NCI-H1436 treated with DMSO at 0.1 percent for 48 hours (cell line): Measurements from ENCODE around the gene NR5A2.

ENCODE experiments used
- DNase-seq: peaks from one replicate; lab custom pipeline; 2025; lab: John Stamatoyannopoulos, UW

Gene NR5A2

GRCh38 chr1:200027264-200027823, at the start of gene NR5A2:
NR5A2 (plus strand) TSS chr1:200027710; CDS start chr1:200027848, 138 bp downstream.
- no peak for DNase-seq

DNA sequence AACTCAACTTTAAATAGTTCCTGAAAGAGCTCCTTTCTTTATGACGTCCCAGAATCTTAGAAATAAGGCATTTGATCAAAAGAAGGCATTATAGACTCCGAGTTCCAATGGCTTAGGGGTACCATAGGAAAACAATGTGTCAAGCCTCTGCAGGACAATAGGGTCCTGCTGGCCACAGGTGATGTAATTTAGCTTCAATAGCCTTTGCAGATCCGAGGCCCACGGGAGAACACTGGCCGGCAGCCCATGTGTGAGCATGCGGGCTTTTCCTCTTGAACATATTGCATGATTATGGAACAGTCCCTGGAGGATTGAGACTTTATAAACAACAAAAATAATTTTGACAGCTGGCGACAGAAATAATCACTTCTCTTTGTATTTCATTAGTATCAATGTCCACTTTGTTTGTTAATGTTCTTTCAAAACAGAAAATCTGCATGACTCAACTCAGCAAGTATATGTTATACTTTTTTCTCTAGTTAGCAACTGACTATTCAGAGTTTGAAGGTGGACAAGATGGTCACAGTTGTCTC, 49.0 kb upstream of the NR5A2 start:
- no peak for DNase-seq

- no peak for DNase-seq
Measured at GRCh38 chr1:199979071-199979470, 48.4 kb upstream of the NR5A2 start.

- no peak for DNase-seq
Measured at GRCh38 chr1:199981584-199981983, 45.9 kb upstream of the NR5A2 start.

DNA sequence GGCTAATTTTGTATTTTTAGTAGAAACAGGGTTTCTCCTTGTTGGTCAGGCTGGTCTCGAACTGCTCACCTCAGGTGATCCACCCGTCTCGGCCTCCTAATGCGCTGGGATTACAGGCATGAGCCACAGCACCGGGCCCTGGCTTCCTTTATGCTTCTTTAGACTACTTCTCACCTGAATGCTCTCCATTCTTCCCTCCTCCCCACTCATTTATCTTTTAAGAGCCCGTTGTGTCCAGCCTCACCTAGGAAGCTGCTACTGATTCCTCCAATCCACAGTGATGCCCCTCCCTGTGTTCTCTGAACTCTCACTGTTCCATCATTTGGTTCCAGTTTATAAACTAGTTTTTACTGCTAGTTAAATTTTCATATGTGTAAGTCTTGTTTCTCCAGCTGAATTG, 44.9 kb upstream of the NR5A2 start:
- DNase-seq, result no peak

DNA sequence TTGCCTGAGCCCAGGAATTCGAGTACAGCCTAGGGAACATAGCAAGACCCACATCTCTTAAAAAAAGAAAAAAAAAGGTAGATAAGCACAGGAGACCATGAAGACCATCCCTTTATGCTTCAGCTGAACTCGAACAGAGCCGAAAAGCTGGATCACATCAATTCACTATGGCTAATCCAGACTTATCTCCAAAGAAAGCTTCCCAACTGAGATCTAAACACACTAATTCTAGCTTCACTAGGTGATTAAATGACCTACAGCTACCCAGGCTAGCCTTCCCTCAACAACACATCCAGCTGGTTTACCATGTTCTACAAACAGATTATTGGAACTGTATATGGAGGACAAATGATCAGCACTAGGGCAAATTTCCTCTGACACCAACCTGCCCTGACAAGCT, 44.0 kb upstream of the NR5A2 start:
- DNase-seq, result no peak

DNA sequence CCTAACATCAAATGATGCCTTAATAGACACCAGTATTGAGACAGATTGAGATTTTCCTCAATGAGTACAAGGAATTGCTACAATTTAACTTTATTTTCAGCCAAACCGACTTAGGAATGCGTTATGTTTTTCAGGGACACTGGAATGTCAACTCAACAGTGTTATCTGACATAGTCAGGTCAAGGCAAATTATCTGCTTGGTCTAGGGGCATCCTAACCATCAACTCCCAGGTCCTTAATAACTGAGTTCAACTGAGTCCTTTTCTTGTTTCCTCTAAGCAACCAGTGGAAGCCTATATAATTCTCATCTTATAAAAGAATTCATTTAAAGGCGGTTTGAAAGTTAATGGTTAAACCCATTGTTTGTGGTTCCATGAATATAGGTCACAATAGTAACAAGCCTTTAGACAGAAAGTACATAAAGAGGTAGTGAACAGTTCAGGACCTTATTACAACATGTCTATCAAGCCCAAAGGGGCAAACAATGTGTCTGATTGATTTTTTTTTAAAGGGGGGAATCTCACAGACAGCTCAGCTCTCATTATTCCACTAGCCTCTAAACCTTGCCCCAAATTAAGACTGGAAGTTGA, 32.3 kb upstream of the NR5A2 start:
- DNase-seq, result no peak

- DNase-seq, result no peak
Measured at GRCh38 chr1:200005165-200005564, 22.3 kb upstream of the NR5A2 start.

GRCh38 chr1:200006711-200007110, 20.8 kb upstream of the NR5A2 start:
- DNase-seq, result no peak

GRCh38 chr1:200015811-200016210, 11.7 kb upstream of the NR5A2 start:
- no peak for DNase-seq

DNA sequence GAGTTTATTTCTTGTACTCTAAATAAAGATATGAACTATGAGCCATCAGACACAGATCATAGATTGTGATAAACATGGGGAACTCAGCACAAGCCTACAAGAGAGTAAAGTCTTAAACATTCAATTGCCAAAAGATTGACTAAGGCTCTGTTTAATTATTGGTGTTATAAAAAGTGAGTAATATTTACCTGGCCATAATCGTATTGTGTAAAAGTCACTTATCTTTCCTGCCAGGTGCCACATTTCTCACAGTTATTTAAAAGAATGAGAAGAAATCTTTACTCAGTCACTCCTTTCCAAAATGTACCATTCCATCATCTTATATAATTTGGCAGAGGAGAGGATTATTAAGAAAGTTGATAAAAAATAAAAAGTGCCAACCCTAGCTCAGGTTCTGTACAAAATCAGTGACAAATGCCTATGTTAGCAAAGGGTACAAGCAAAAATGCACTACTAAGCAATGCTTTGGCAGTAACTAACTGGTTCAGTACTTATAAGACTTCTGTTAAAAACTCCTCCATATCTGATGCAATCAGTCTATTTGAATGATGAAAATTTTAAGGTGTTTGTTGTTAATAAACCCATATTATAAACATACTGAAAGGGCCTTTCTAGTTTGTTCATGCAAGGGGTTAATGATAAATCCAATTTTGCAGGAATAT, 5.8 kb upstream of the NR5A2 start:
- no peak for DNase-seq

DNA sequence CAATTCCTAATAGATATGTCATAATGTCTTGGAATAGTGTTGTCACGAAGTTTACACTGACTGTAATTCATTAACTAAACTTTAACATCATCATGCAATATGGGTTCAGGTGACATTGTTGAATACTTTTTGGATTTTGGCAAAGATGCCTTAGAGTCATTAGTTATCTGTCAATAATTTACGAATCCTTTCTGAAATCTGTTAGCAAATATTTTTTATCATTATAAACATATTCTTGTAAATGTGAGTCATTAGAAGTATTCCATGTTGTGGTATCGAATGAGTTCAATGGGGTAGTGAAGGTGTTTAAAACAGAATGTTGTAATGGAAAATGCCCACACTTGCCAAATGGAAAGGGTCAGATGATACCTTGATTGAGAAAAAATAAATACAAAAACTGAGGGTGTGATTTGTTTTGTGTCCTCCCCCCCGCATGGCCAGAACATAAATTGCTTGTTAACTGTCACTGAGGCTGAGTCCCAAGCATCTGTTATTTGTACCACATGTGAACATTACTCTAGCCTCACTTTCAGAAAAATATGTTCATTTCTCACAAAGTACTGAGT, 5.2 kb upstream of the NR5A2 start:
- DNase-seq, result no peak

- DNase-seq, result no peak
Measured at GRCh38 chr1:200028586-200029034, 1.1 kb downstream of the NR5A2 start.

- DNase-seq, result no peak
Measured at GRCh38 chr1:200029035-200029821, 1.7 kb downstream of the NR5A2 start.

DNA sequence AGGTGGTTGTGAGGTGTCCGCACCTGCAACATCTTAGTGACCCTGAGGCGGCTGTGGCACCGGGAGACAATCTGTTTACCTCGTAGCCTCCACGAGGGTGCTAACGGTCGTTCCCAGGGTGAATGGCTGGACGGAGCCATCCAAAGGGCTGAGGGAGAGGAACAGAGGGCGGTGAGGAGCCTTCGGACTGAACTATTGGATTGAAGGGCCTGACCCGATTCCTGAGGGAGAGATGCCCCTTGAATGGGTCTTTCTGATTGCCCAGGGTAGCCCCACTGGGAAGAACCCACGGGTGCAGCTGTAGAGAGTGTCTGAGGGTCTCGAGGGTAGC, 2.3 kb downstream of the NR5A2 start:
- DNase-seq, result no peak

- no peak for DNase-seq
Measured at GRCh38 chr1:200030791-200031190, 3.3 kb downstream of the NR5A2 start.

DNA sequence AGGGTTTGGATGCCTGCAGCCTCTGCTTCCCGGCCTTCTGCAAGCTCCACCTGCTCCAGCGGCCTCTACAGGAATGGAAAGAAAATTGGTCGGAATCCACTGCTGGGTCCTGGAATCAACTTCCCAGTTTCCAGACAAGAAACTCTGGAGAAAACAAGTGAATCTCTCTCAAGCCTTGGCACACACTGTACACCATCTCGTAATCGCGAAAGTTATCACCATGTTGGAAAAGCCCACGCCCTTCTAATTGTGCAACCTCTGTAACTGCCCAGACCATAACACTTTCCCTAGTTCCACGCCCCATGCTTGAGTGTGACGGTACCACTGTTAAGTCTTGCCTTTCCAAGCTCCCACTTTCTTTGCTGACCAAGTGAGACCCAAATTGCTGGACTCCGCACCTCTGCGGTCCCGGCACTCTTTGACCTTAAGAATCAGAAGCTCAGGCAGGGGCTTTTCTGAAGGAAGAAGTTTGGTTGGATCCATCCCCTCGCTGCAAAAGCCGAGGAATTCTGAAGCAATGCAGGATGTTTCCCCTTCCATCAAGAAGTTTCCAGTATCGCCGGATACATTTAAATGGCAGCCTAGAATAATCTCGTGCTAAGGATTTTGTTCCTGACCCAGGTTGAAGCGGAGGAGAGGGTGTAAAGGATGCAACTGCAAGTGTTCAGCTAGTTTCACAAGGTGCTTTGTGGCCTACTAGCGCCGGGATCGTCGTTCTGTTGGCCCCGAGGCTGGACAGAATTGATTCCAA, 6.2 kb downstream of the NR5A2 start:
- DNase-seq, result no peak

DNA sequence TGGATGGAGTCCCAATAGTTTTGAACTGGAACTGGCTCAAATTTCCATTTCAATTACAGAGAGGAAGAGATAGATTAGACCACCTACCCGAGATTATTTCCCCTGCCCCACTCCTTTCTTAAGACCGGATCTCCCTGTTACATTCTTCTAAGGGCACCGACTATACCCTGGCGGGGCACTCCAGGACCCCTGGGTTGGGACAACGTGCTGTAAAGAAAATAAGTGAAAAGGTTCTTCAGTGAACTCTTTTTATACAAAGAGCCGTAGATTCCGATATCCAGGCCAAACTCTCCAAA, 6.7 kb downstream of the NR5A2 start:
- no peak for DNase-seq

DNA sequence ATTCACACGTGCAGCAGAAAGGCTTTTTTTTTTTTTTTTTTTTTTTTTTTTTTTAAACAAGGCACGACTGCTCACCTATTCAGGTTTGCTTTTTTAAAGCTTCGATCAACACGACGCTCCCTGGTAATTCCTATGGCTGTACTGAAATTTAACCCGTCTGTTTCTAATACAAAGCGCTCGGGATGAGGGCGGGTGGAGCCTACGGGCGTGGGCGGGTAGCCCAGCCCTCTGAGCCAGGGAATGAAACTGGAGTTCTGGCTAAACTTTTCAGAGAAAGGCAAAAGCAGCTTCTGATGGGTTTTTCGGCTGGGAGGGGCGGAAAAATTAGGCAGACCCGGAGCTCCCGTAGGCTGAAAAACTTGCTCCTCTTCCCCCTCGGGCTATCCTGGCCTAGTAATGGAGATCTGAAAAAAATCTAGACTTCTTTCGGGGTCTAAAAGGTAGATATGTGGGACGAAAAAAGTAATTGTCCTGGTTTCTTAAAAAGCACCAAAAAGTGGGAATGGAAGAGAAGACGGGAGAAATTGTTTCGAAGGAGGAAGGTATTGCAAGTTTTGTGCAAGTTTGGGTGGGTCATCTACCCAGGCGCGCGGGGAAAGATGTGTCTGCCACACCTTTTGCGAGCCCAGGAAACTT, 7.4 kb downstream of the NR5A2 start:
- DNase-seq, result no peak

GRCh38 chr1:200035397-200035955, 8.0 kb downstream of the NR5A2 start:
- DNase-seq, result no peak
